Panc1 (cell line): Measurements from ENCODE around the gene ZNF883. TPM values are rescaled to one million over a fixed set of nuclear protein-coding genes. Genes with fewer than 3 reads are reported as not detected.
A peak's percentile ranks its signal among the peaks of the same experiment; 100 is the strongest.

Experiments
- ATAC-seq: fragments of 200-7000 bp; cut with Tn5 transposase; 2 replicates; pipeline ENCODE4 v1.9.1; 2020; ENCODE audit warnings: mild to moderate bottlenecking, moderate library complexity
- BruUV-seq: library from RNA; stranded (reverse); fragments of 400-500 nt; replicated peaks from 2 replicates; lab custom pipeline; 2021; lab: Mats Ljungman, UMichigan
- CTCF ChIA-PET: fragments of 300-600 bp; sonication (Branson Sonifier 250); formaldehyde crosslinking; loops from one replicate; lab custom pipeline; 2022; ENCODE audit warnings: antibody characterized with exemption; lab: Charles Lee
- POLR2A ChIA-PET: fragments of 300-600 bp; sonication (Branson Sonifier 250); formaldehyde crosslinking; loops from one replicate; lab custom pipeline; 2022; ENCODE audit warnings: antibody characterized with exemption; lab: Charles Lee
- DNase-seq: peaks from one replicate; pipeline ENCODE4 v3.0.0-alpha.2; 2010; ENCODE audit warnings: low read depth, low spot score
- H3K27ac ChIP-seq: 2 replicates; pipeline ENCODE4 v1.5.1; 2011; ENCODE audit warnings: mild to moderate bottlenecking, low read length, inconsistent platforms
- H3K27me3 ChIP-seq: fragments of 200-500 bp; sonication (Bioruptor generic); 2 replicates; pipeline ENCODE4 v1.6.0; 2014; ENCODE audit warnings: low read length, inconsistent platforms; ENCODE audit not compliant: control insufficient read depth, insufficient read depth
- H3K36me3 ChIP-seq: fragments of 200-500 bp; sonication (Bioruptor generic); 2 replicates; pipeline ENCODE4 v1.5.1; 2014; ENCODE audit warnings: inconsistent platforms, mild to moderate bottlenecking, low read length, moderate library complexity; ENCODE audit not compliant: control insufficient read depth, insufficient read depth
- H3K4me1 ChIP-seq: 2 replicates; pipeline ENCODE4 v1.5.1; 2011; ENCODE audit warnings: inconsistent platforms, mild to moderate bottlenecking, low read length, moderate library complexity; ENCODE audit not compliant: control insufficient read depth, insufficient read depth
- H3K4me3 ChIP-seq, 2 experiments: 2 replicates each; pipeline ENCODE4 v1.5.1; 2011 to 2012; ENCODE audit warnings: low read depth in 2 of 2, low read length in 2 of 2, mild to moderate bottlenecking in 2 of 2, inconsistent platforms in 1 of 2, moderate library complexity in 1 of 2
- H3K9me3 ChIP-seq: fragments of 200-500 bp; sonication (Bioruptor generic); 2 replicates; pipeline ENCODE4 v1.5.1; 2014; ENCODE audit warnings: low read depth, mild to moderate bottlenecking, inconsistent platforms, low read length, moderate library complexity; ENCODE audit not compliant: control insufficient read depth, insufficient read depth
- POLR2AphosphoS5 ChIP-seq: IDR thresholded peaks from 2 replicates; pipeline ENCODE4 v1.6.1; 2012; ENCODE audit warnings: mild to moderate bottlenecking, low read depth, low read length, moderate library complexity
- SIN3A ChIP-seq: IDR thresholded peaks from 2 replicates; pipeline ENCODE4 v1.6.1; 2012; ENCODE audit warnings: low read depth, mild to moderate bottlenecking, low read length, moderate library complexity, borderline replicate concordance; ENCODE audit not compliant: insufficient read depth
- TCF7L2 ChIP-seq: IDR thresholded peaks from 2 replicates; pipeline ENCODE4 v1.6.1; 2011; ENCODE audit warnings: mild to moderate bottlenecking, low read depth, low read length, inconsistent platforms
- in situ Hi-C: cut with HindIII; loops from 2 replicates; pipeline ENCODE4 v1.10.0; 2016; ENCODE audit warnings: low sequenced_read_pairs, low pct_unique_long_range_greater_than_20kb
- intact Hi-C: fragments of 100-400 bp; cut with micrococcal nuclease; formaldehyde crosslinking; loops from one replicate; pipeline ENCODE4 v1.10.0; 2022; ENCODE audit not compliant: unreplicated experiment
- total RNA-seq: library from RNA; stranded (reverse); gene quantifications from one replicate; pipeline ENCODE4 v1.2.1, GENCODE V29; 2021; ENCODE audit not compliant: unreplicated experiment
- TF ChIP-seq, protein P1 (sequence below), 2 experiments: IDR thresholded peaks; 2 replicates each; pipeline ENCODE4 v1.6.1; 2011 to 2012; ENCODE audit warnings: low read depth in 2 of 2, control low read depth in 1 of 2, low read length in 1 of 2, mild to moderate bottlenecking in 1 of 2, moderate library complexity in 1 of 2; ENCODE audit not compliant: insufficient read depth in 1 of 2
- TF ChIP-seq, protein P2 (sequence below): fragments of 450-650 bp; IDR thresholded peaks from 2 replicates; pipeline ENCODE4 v1.5.1; 2017; ENCODE audit warnings: mild to moderate bottlenecking

Gene ZNF883
- total RNA-seq, 1 experiment from 2014 or later, result not detected

DNA sequence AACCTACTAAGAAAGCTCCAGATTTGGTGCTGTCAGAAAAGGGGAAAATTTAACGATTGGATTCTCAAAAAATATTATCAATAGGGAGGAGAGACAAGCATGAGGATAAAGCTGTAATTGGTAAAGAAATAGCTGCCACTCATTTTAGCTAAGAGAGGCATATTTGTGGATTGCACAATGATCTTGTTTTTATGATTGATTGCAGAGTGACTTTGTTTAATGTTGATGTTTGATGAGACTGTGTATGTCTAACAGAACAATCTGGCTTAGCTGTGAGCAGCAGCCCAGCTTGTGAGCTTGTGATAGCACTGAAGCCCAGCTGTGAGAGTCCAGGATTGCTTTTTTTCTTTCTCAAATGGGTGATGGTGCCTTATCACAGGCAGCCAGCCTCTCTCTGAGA lies 56.4 kb downstream of the ZNF883 start:
- CTCF ChIA-PET, result no interaction called here

DNA sequence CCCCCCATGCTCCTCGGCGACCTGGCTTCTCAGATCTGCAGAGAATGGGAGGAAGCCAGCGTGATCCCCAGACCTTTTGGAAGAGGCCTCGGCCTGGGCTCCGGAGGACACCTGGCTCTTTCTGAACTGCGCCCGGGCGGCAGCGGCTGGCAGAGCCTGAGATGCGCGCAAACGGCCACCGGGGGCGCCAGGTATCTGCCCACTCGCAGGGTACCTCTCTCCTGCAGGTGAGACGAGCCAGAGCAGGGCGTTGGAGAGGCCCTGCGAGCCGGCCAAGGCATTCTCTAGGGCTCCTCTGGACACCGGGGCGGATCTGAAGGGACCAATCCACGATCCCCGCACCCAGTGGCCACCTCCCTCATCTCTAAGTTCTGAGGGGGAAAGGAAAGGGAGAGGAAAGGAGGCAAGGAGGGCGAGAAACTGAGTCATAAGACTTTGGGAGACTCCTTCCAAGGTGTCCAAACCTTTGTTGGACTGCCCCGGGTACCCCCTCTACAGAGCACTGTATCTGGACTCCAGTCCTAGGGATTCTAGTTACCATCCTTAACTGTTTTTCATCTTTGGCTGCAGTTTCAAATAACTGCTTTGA lies 66.3 kb downstream of the ZNF883 start:
- ATAC-seq, result peak; percentile 65; the same call in 1 of the 2 replicates
- H3K36me3 ChIP-seq, result no peaks in the 10 kb centered on the region
- POLR2A ChIA-PET, result no interaction called here
- no peaks in the 10 kb centered on the region for H3K27me3 ChIP-seq
- no peaks in the 10 kb centered on the region for H3K9me3 ChIP-seq
- intact Hi-C loops, result no loop called here
- H3K4me3 ChIP-seq, result no peak overlapping the region
- DNase-seq, result no peak
- BruUV-seq, result no TSS peak
- in situ Hi-C loops, result no loop called here
- CTCF ChIA-PET, result no interaction called here
- H3K27ac ChIP-seq, result no peak overlapping the region
- no peaks in the 10 kb centered on the region for H3K4me1 ChIP-seq
- TF ChIP-seq POLR2AphosphoS5, result no peak
- TF ChIP-seq, protein P1, sequence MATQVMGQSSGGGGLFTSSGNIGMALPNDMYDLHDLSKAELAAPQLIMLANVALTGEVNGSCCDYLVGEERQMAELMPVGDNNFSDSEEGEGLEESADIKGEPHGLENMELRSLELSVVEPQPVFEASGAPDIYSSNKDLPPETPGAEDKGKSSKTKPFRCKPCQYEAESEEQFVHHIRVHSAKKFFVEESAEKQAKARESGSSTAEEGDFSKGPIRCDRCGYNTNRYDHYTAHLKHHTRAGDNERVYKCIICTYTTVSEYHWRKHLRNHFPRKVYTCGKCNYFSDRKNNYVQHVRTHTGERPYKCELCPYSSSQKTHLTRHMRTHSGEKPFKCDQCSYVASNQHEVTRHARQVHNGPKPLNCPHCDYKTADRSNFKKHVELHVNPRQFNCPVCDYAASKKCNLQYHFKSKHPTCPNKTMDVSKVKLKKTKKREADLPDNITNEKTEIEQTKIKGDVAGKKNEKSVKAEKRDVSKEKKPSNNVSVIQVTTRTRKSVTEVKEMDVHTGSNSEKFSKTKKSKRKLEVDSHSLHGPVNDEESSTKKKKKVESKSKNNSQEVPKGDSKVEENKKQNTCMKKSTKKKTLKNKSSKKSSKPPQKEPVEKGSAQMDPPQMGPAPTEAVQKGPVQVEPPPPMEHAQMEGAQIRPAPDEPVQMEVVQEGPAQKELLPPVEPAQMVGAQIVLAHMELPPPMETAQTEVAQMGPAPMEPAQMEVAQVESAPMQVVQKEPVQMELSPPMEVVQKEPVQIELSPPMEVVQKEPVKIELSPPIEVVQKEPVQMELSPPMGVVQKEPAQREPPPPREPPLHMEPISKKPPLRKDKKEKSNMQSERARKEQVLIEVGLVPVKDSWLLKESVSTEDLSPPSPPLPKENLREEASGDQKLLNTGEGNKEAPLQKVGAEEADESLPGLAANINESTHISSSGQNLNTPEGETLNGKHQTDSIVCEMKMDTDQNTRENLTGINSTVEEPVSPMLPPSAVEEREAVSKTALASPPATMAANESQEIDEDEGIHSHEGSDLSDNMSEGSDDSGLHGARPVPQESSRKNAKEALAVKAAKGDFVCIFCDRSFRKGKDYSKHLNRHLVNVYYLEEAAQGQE (IDR thresholded peaks at IDR 0.05; ENCODE audit: insufficient read depth in 1 of 2, low read depth in 2 of 2, low read length in 1 of 2), result no peak
- TF ChIP-seq TCF7L2, result no peak
- no peak for TF ChIP-seq SIN3A
- TF ChIP-seq, protein P2, sequence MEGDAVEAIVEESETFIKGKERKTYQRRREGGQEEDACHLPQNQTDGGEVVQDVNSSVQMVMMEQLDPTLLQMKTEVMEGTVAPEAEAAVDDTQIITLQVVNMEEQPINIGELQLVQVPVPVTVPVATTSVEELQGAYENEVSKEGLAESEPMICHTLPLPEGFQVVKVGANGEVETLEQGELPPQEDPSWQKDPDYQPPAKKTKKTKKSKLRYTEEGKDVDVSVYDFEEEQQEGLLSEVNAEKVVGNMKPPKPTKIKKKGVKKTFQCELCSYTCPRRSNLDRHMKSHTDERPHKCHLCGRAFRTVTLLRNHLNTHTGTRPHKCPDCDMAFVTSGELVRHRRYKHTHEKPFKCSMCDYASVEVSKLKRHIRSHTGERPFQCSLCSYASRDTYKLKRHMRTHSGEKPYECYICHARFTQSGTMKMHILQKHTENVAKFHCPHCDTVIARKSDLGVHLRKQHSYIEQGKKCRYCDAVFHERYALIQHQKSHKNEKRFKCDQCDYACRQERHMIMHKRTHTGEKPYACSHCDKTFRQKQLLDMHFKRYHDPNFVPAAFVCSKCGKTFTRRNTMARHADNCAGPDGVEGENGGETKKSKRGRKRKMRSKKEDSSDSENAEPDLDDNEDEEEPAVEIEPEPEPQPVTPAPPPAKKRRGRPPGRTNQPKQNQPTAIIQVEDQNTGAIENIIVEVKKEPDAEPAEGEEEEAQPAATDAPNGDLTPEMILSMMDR, result peak; percentile 53

More for the DNA sequence above, 56.4 kb downstream of the ZNF883 start:
- peaks cover 2% of the 10 kb centered on the region; the same call in 1 of the 2 replicates for H3K27me3 ChIP-seq
- H3K36me3 ChIP-seq, result no peaks in the 10 kb centered on the region
- intact Hi-C loops, result no loop called here
- no peak for DNase-seq
- in situ Hi-C loops, result no loop called here
- H3K9me3 ChIP-seq, result no peaks in the 10 kb centered on the region
- ATAC-seq, result no peak
- no peak overlapping the region for H3K4me3 ChIP-seq
- TF ChIP-seq TCF7L2, result no peak
- TF ChIP-seq, protein P2, result no peak
- no peak for TF ChIP-seq SIN3A
- no peak for TF ChIP-seq POLR2AphosphoS5
- TF ChIP-seq, protein P1 (IDR thresholded peaks at IDR 0.05; ENCODE audit: insufficient read depth in 1 of 2, low read depth in 2 of 2, low read length in 1 of 2), result no peak
- BruUV-seq, result no TSS peak
- POLR2A ChIA-PET, result no interaction called here
- no peaks in the 10 kb centered on the region for H3K4me1 ChIP-seq
- H3K27ac ChIP-seq, result no peak overlapping the region
